ENCODE measurements around the gene REXO1.

DNA sequence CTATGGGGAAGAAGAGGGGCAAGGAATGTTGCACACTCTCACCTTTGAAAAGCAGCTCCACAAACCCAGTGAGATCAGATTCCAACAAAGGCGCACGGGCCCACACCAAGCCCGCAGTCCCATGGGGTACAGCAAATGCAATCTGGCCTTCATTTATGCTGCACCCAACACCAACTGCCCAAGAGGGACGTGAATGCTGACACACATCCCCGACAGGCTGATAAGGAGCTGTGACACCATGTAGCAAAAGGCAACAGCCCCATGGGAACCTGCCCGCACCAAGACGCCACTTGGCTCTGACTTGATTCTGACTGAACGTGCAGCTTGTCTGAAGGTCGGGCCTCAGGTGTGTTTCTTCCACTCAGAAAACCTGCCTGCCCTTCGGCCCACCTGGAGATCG, 17.3 kb downstream of the REXO1 start:
- TF ChIP-seq POLR2A (IDR thresholded peaks at IDR 0.05) (no peak), POLR2AphosphoS5 (IDR thresholded peaks at IDR 0.05) (no peak)
- TF ChIP-seq, protein P1, sequence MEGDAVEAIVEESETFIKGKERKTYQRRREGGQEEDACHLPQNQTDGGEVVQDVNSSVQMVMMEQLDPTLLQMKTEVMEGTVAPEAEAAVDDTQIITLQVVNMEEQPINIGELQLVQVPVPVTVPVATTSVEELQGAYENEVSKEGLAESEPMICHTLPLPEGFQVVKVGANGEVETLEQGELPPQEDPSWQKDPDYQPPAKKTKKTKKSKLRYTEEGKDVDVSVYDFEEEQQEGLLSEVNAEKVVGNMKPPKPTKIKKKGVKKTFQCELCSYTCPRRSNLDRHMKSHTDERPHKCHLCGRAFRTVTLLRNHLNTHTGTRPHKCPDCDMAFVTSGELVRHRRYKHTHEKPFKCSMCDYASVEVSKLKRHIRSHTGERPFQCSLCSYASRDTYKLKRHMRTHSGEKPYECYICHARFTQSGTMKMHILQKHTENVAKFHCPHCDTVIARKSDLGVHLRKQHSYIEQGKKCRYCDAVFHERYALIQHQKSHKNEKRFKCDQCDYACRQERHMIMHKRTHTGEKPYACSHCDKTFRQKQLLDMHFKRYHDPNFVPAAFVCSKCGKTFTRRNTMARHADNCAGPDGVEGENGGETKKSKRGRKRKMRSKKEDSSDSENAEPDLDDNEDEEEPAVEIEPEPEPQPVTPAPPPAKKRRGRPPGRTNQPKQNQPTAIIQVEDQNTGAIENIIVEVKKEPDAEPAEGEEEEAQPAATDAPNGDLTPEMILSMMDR (IDR thresholded peaks at IDR 0.05): no peak
